Gastroesophageal sphincter (tissue), 4 donors: ENCODE measurements around the gene FLRT3. TPM values are rescaled to one million over a fixed set of nuclear protein-coding genes. Genes with fewer than 3 reads are reported as not detected.

Source experiments
- ATAC-seq: fragments of 150-250 bp; one replicate; pipeline ENCODE4 v1.9.1; 2016; ENCODE audit warnings: mild to moderate bottlenecking, moderate library complexity
- H3K27ac ChIP-seq, 4 donors: fragments of 200-600 bp; sonication (generic) in 3 of 4; 1 replicate in 3 of 4; 2 replicates in 1 of 4; pipeline ENCODE4 v1.5.1; 2016 to 2019
- H3K27me3 ChIP-seq: fragments of 200-600 bp; sonication (generic); one replicate; pipeline ENCODE4 v1.5.1; 2019
- H3K36me3 ChIP-seq, 2 donors: fragments of 200-600 bp; sonication (generic); one replicate each; pipeline ENCODE4 v1.5.1; 2019; ENCODE audit warnings: control low read depth in 1 of 2
- H3K4me1 ChIP-seq, 3 donors: fragments of 200-600 bp; sonication (generic); 1 replicate in 2 of 3; 2 replicates in 1 of 3; pipeline ENCODE4 v1.5.1; 2016 to 2019; ENCODE audit warnings: control low read depth in 2 of 3
- H3K4me3 ChIP-seq, 2 donors: fragments of 200-600 bp; sonication (generic); one replicate each; pipeline ENCODE4 v1.5.1; 2019; ENCODE audit warnings: mild to moderate bottlenecking in 1 of 2, moderate library complexity in 1 of 2
- H3K9me3 ChIP-seq, 3 donors: fragments of 200-600 bp; sonication (generic); one replicate each; pipeline ENCODE4 v1.5.1; 2017 to 2019; ENCODE audit warnings: control low read depth in 2 of 3
- CTCF ChIP-seq, 4 experiments: fragments of 200-600 bp in 2 of 4; fragments of 450-650 bp in 2 of 4; sonication (generic) in 1 of 4; IDR thresholded peaks; one replicate each; pipeline ENCODE4 v1.5.1; 2017 to 2019; ENCODE audit warnings: antibody characterized with exemption in 4 of 4, mild to moderate bottlenecking in 2 of 4, moderate library complexity in 2 of 4
- EP300 ChIP-seq: sonication (generic); formaldehyde crosslinking; IDR thresholded peaks from one replicate; pipeline ENCODE4 v1.6.1; 2017; ENCODE audit warnings: antibody characterized with exemption, mild to moderate bottlenecking
- POLR2A ChIP-seq, 2 donors: fragments of 450-650 bp; IDR thresholded peaks; one replicate each; pipeline ENCODE4 v1.6.1; 2017; ENCODE audit warnings: antibody characterized with exemption in 2 of 2, mild to moderate bottlenecking in 2 of 2, moderate library complexity in 1 of 2
- POLR2AphosphoS5 ChIP-seq: sonication (generic); formaldehyde crosslinking; IDR thresholded peaks from one replicate; pipeline ENCODE4 v1.6.1; 2017; ENCODE audit warnings: antibody characterized with exemption
- WGBS, 2 donors: methylation state at CpG; one replicate each; pipeline ENCODE4 v1.1.5; 2018; ENCODE audit warnings: low coverage in 1 of 2; 5-methylcytosine and 5-hydroxymethylcytosine counted together
- small RNA-seq, 4 donors: library from RNA; depleted of rRNA; stranded (forward); fragments of <200 nt; gene quantifications; one replicate each; pipeline ENCODE3, GENCODE V24; 2016
- total RNA-seq, 4 donors: library from RNA; depleted of rRNA; stranded (reverse); fragments of >200 nt; gene quantifications; one replicate each; pipeline ENCODE4 v1.1.0, GENCODE V29; 2016

The FLRT3 gene
- total RNA-seq, 4 donors from 2014 or later = 0.96 to 8.3 (median 2.2) TPM

DNA sequence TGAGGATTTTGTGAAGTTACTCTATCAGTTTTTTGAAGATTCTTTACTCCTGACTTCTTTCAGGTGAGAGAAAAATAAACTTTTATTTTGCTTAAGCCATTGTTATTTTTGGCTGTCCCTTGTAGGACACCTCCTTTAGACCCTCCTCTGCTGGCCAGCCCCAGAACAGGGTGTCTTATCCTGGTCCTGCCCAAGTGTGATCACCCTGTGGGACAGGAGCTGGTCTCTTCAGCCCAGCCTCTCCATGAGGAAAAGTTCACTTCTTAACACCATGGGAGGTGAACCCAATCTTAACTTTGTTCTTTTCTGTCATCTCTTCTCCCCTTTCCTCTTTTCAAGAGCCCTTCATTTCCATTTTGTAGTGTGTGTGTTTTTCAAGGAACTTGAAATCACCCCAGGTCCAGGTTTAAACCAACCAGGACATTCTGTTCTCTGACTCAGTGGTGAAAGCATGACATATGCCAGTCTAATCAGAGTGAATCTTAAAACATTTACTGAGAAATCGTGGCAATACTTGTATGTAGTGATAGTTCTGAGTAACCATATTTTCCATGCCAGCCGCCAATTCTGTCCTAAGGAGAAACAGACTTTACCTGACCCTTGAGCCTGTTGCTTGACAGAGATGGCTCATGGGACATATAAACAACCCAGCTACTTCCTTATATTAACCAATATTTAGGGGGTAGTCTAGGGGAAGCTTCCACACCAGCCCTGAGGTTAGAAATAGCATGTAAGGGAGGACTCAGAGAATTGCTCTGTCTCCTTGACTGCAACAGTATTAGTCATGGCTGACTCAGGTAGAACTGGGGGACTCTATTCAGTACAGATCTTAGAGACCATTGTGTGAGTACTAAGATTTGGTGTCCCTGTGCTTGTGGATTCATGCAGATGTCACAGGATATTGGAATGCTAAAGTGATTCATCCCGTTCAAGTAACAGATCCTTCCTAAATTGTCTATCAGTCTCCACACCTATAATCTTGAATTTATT is 48.8 kb downstream of the FLRT3 start:
- Histone ChIP-seq H3K4me3 (no peak overlapping the region), H3K27me3 (no peaks in the 10 kb centered on the region), H3K27ac (no peak overlapping the region), H3K36me3 (no peaks in the 10 kb centered on the region), H3K9me3 (no peaks in the 10 kb centered on the region), H3K4me1 (no peaks in the 10 kb centered on the region)
- TF ChIP-seq POLR2A (IDR thresholded peaks at IDR 0.05) (no peak), EP300 (no peak), POLR2AphosphoS5 (no peak), CTCF (IDR thresholded peaks at IDR 0.05) (no peak)
- no peak for ATAC-seq
- WGBS, 2 donors = 75 to 87% methylated on average over 1 to 3 of the region's 3 CpGs

GRCh38 chr20:14284443-14284842 is 53.0 kb downstream of the FLRT3 start:
- H3K36me3 ChIP-seq = no peaks in the 10 kb centered on the region
- TF ChIP-seq POLR2AphosphoS5 (no peak), CTCF (IDR thresholded peaks at IDR 0.05) (no peak), POLR2A (IDR thresholded peaks at IDR 0.05) (no peak), EP300 (no peak)
- 87 to 100% methylated on average over 1 of the region's 1 CpG for WGBS, 2 donors
- no peak for ATAC-seq
- no peaks in the 10 kb centered on the region for H3K4me1 ChIP-seq
- no peaks in the 10 kb centered on the region for H3K9me3 ChIP-seq
- H3K27me3 ChIP-seq = no peaks in the 10 kb centered on the region
- H3K27ac ChIP-seq = no peak overlapping the region
- no peak overlapping the region for H3K4me3 ChIP-seq

GRCh38 chr20:14282140-14282539 is 55.3 kb downstream of the FLRT3 start:
- Histone ChIP-seq H3K27ac (no peak overlapping the region), H3K9me3 (no peaks in the 10 kb centered on the region), H3K27me3 (no peaks in the 10 kb centered on the region), H3K36me3 (no peaks in the 10 kb centered on the region), H3K4me3 (no peak overlapping the region), H3K4me1 (no peaks in the 10 kb centered on the region)
- 85 to 92% methylated on average over 3 to 4 of the region's 4 CpGs for WGBS, 2 donors
- no peak for TF ChIP-seq POLR2A (IDR thresholded peaks at IDR 0.05)
- no peak for TF ChIP-seq CTCF (IDR thresholded peaks at IDR 0.05)
- no peak for TF ChIP-seq POLR2AphosphoS5
- no peak for TF ChIP-seq EP300
- ATAC-seq = no peak

Small RNAs within 50 kb of the gene (small RNA-seq; reads per million reads assigned to genes)
- gene RNU6-228P = 0 to 0.09 (median 0) reads per million in 4 donors
